Measurements from ENCODE around the gene PER2. TPM values are rescaled to one million over a fixed set of nuclear protein-coding genes. Genes with fewer than 3 reads are reported as not detected.

Gene PER2
- total and polyA plus RNA-seq, 2 of the 13 experiments (the other 11 are each of a cell fraction or from before 2014, with no cell fraction given) = 5.1 to 9.4 TPM

- no peak for TF ChIP-seq SOX6 (IDR thresholded peaks at IDR 0.05)
- peak; percentile 35 for TF ChIP-seq SOX6 (CRISPR knock-in tag; IDR thresholded peaks at IDR 0.05)
- TF ChIP-seq REPIN1 (CRISPR knock-in tag; IDR thresholded peaks at IDR 0.05; ENCODE audit: borderline replicate concordance, low read depth) = peak; percentile 63; the same call in 1 of the 2 replicates
- TF ChIP-seq TFDP1 (CRISPR knock-in tag; IDR thresholded peaks at IDR 0.05; ENCODE audit: borderline replicate concordance) = peak; percentile 60; the same call in 1 of the 2 replicates
- TF ChIP-seq SP140L (CRISPR knock-in tag; IDR thresholded peaks at IDR 0.05; ENCODE audit: borderline replicate concordance) = peak; percentile 90; the same call in 1 of the 2 replicates
- no peak for TF ChIP-seq DZIP1 (CRISPR knock-in tag; IDR thresholded peaks at IDR 0.05)
- no peak for TF ChIP-seq RAD51 (IDR thresholded peaks at IDR 0.05; ENCODE audit: borderline replicate concordance)
- no peak for TF ChIP-seq NONO (IDR thresholded peaks at IDR 0.05)
- TF ChIP-seq NONO (CRISPR knock-in tag; conservative IDR thresholded peaks at IDR 0.05) = peak; percentile 77
- no peak for TF ChIP-seq SKI (IDR thresholded peaks at IDR 0.05; ENCODE audit: partially characterized antibody)
- TF ChIP-seq TARDBP (CRISPR knock-in tag; IDR thresholded peaks at IDR 0.05) = peak; percentile 67; the same call in 1 of the 2 replicates
- no peak for TF ChIP-seq EHMT2 (IDR thresholded peaks at IDR 0.05; ENCODE audit: borderline replicate concordance, low read depth, low read length)
- no peak for TF ChIP-seq XBP1 (CRISPR knock-in tag; IDR thresholded peaks at IDR 0.05)
- TF ChIP-seq CREBL2 (CRISPR knock-in tag; IDR thresholded peaks at IDR 0.05; ENCODE audit: borderline replicate concordance) = no peak
- no peak for TF ChIP-seq MAF1 (CRISPR knock-in tag; IDR thresholded peaks at IDR 0.05; ENCODE audit: borderline replicate concordance)
- TF ChIP-seq USF2 (IDR thresholded peaks at IDR 0.05; ENCODE audit: low read depth, low read length) = no peak
- no peak for TF ChIP-seq USF2 (CRISPR knock-in tag; IDR thresholded peaks at IDR 0.05; ENCODE audit: borderline replicate concordance)
- no peak for TF ChIP-seq ZNF546 (CRISPR knock-in tag; conservative IDR thresholded peaks at IDR 0.05)
- TF ChIP-seq SMAD9 (CRISPR knock-in tag; IDR thresholded peaks at IDR 0.05) = no peak
- TF ChIP-seq HHEX (CRISPR knock-in tag; IDR thresholded peaks at IDR 0.05) = no peak
- no peak for TF ChIP-seq ZNF576 (CRISPR knock-in tag; IDR thresholded peaks at IDR 0.05)
- TF ChIP-seq ATF6 (CRISPR knock-in tag; conservative IDR thresholded peaks at IDR 0.05) = no peak
Observed at GRCh38 chr2:238256594-238257104, 31.8 kb downstream of the PER2 start (continued).
